ENCODE results near the gene ASPG. TPM values are rescaled to one million over a fixed set of nuclear protein-coding genes. Genes with fewer than 3 reads are reported as not detected.

The ASPG gene
- polyA plus RNA-seq, 3 donors = 0.01 TPM; not detected in 2

- no peak overlapping the region for H3K4me2 ChIP-seq (replicated peaks; ENCODE audit: extremely low read depth, low read length, poor library complexity, severe bottlenecking)
- 90% methylated on average over 34 of the region's 37 CpGs for WGBS (ENCODE audit: insufficient coverage)
- peaks cover 0 to 3% (median 0%) of the 10 kb centered on the region in 7 donors for H3K9me3 Mint-ChIP-seq
- H3K4me3 Mint-ChIP-seq = no peak overlapping the region
- H3K4me1 ChIP-seq (ENCODE audit: control insufficient read depth in 1 of 2, insufficient read depth in 2 of 2, low read length in 2 of 2) = no peaks in the 10 kb centered on the region
- H3K4me1 Mint-ChIP-seq = no peaks in the 10 kb centered on the region
- peak overlapping the region in 1 of 7 donors; percentile 10 for H3K27ac Mint-ChIP-seq
- no peaks in the 10 kb centered on the region for H4K20me1 ChIP-seq (ENCODE audit: insufficient read depth, low read length)
- H3K79me2 ChIP-seq (ENCODE audit: insufficient read depth, low read length) = no peaks in the 10 kb centered on the region
- no peak for TF ChIP-seq CTCF (IDR thresholded peaks at IDR 0.05)
- H3K27ac ChIP-seq (ENCODE audit: low read depth in 1 of 2, low read length in 2 of 2) = no peak overlapping the region
- H3K36me3 Mint-ChIP-seq = no peaks in the 10 kb centered on the region
- peaks cover 14 to 16% (median 16%) of the 10 kb centered on the region in 3 donors for H3K27me3 Mint-ChIP-seq (ENCODE audit: low read depth in 3 of 3)
- no peak overlapping the region for H3K9ac ChIP-seq (ENCODE audit: insufficient read depth, low read length, poor library complexity, severe bottlenecking)
- no peak for DNase-seq
- H3K27me3 ChIP-seq (ENCODE audit: control insufficient read depth in 2 of 2, insufficient read depth in 2 of 2, low read length in 2 of 2) = peaks cover 0 to 3% of the 10 kb centered on the region in 2 donors
- no peaks in the 10 kb centered on the region for H3K36me3 ChIP-seq (replicated peaks in 1 of 2; ENCODE audit: control insufficient read depth in 1 of 2, insufficient read depth in 2 of 2, low read length in 2 of 2)
- H3K4me3 ChIP-seq (replicated peaks in 1 of 3; ENCODE audit: low read depth in 2 of 3, low read length in 3 of 3) = no peak overlapping the region
- no peak overlapping the region for H2AFZ ChIP-seq (ENCODE audit: insufficient read depth, low read depth, low read length, poor library complexity, severe bottlenecking)
- no peaks in the 10 kb centered on the region for H3K9me3 ChIP-seq (replicated peaks in 1 of 2; ENCODE audit: control insufficient read depth in 1 of 2, insufficient read depth in 1 of 2, low read length in 2 of 2)
- intact Hi-C loops (cut with micrococcal nuclease) = no loop called here
These were observed 59.7 kb downstream of the ASPG start for GRCh38 chr14:104144911-104145825.

- WGBS (ENCODE audit: insufficient coverage) = 88% methylated on average over 15 of the region's 15 CpGs
- no peaks in the 10 kb centered on the region for H3K36me3 Mint-ChIP-seq
These were observed 60.5 kb downstream of the ASPG start for GRCh38 chr14:104145826-104146601.

More at GRCh38 chr14:104145826-104146601, 60.5 kb downstream of the ASPG start:
- Histone ChIP-seq H2AFZ (ENCODE audit: insufficient read depth, low read depth, low read length, poor library complexity, severe bottlenecking) (no peak overlapping the region), H3K4me1 (ENCODE audit: control insufficient read depth in 1 of 2, insufficient read depth in 2 of 2, low read length in 2 of 2) (no peaks in the 10 kb centered on the region), H3K27ac (ENCODE audit: low read depth in 1 of 2, low read length in 2 of 2) (no peak overlapping the region), H3K4me2 (replicated peaks; ENCODE audit: extremely low read depth, low read length, poor library complexity, severe bottlenecking) (no peak overlapping the region), H3K4me3 (replicated peaks in 1 of 3; ENCODE audit: low read depth in 2 of 3, low read length in 3 of 3) (no peak overlapping the region), H4K20me1 (ENCODE audit: insufficient read depth, low read length) (no peaks in the 10 kb centered on the region), H3K9ac (ENCODE audit: insufficient read depth, low read length, poor library complexity, severe bottlenecking) (no peak overlapping the region), H3K79me2 (ENCODE audit: insufficient read depth, low read length) (no peaks in the 10 kb centered on the region), H3K9me3 (replicated peaks in 1 of 2; ENCODE audit: control insufficient read depth in 1 of 2, insufficient read depth in 1 of 2, low read length in 2 of 2) (no peaks in the 10 kb centered on the region), H3K27me3 (ENCODE audit: control insufficient read depth in 2 of 2, insufficient read depth in 2 of 2, low read length in 2 of 2) (no peaks in the 10 kb centered on the region), H3K36me3 (replicated peaks in 1 of 2; ENCODE audit: control insufficient read depth in 1 of 2, insufficient read depth in 2 of 2, low read length in 2 of 2) (no peaks in the 10 kb centered on the region)
- DNase-seq = no peak
- peaks cover 7 to 9% (median 8%) of the 10 kb centered on the region in 3 donors for H3K27me3 Mint-ChIP-seq (ENCODE audit: low read depth in 3 of 3)
- H3K4me3 Mint-ChIP-seq = no peak overlapping the region
- no peak overlapping the region for H3K27ac Mint-ChIP-seq
- intact Hi-C loops (cut with micrococcal nuclease) = no loop called here
- no peak for TF ChIP-seq CTCF (IDR thresholded peaks at IDR 0.05)
- H3K9me3 Mint-ChIP-seq = peaks cover 0 to 3% (median 0%) of the 10 kb centered on the region in 7 donors
- no peaks in the 10 kb centered on the region for H3K4me1 Mint-ChIP-seq

All from CD14-positive monocyte (primary cell).